Left ventricle myocardium inferior (tissue), 1 donor: ENCODE data around the gene PHLDB1. TPM values are rescaled to one million over a fixed set of nuclear protein-coding genes. Genes with fewer than 3 reads are reported as not detected.

ENCODE experiments used
- DNase-seq: peaks from one replicate; pipeline ENCODE4 v3.0.0-alpha.2; 2020
- H3K27ac ChIP-seq: fragments of 200-600 bp; replicated peaks from 2 replicates; pipeline ENCODE4 v1.8.0; 2021
- H3K27me3 ChIP-seq: fragments of 200-600 bp; 2 replicates; pipeline ENCODE4 v1.8.0; 2021; ENCODE audit warnings: low read depth
- H3K36me3 ChIP-seq: fragments of 200-600 bp; 2 replicates; pipeline ENCODE4 v1.8.0; 2021
- H3K4me1 ChIP-seq: fragments of 200-600 bp; 2 replicates; pipeline ENCODE4 v1.8.0; 2021
- H3K4me3 ChIP-seq: fragments of 200-600 bp; 2 replicates; pipeline ENCODE4 v1.8.0; 2021; ENCODE audit warnings: mild to moderate bottlenecking, moderate library complexity
- H3K9me3 ChIP-seq: fragments of 200-600 bp; replicated peaks from 2 replicates; pipeline ENCODE4 v1.8.0; 2021
- intact Hi-C: fragments of 100-400 bp; cut with micrococcal nuclease; formaldehyde crosslinking; loops from one replicate; pipeline ENCODE4 v1.11.0; 2022
- total RNA-seq: library from RNA; stranded (reverse); fragmentation: NEBNext Ultra II Directional; extraction: Animal tissue kit (Norgen Biotek cat#: 25700); gene quantifications from one replicate; pipeline ENCODE4 v1.2.1, GENCODE V29; 2021
- TF ChIP-seq, protein P1 (sequence below): fragments of 200-600 bp; IDR thresholded peaks from 2 replicates; pipeline ENCODE4 v1.8.0; 2021; ENCODE audit warnings: antibody characterized with exemption, mild to moderate bottlenecking, borderline replicate concordance
- donor health status: DM: no; HTN: yes; CAD: no; lungs with severe emphysema.

The PHLDB1 gene
- total RNA-seq, 1 donor from 2014 or later = 102 TPM

- H3K27ac ChIP-seq = peak overlapping the region; percentile 30
- TF ChIP-seq, protein P1, sequence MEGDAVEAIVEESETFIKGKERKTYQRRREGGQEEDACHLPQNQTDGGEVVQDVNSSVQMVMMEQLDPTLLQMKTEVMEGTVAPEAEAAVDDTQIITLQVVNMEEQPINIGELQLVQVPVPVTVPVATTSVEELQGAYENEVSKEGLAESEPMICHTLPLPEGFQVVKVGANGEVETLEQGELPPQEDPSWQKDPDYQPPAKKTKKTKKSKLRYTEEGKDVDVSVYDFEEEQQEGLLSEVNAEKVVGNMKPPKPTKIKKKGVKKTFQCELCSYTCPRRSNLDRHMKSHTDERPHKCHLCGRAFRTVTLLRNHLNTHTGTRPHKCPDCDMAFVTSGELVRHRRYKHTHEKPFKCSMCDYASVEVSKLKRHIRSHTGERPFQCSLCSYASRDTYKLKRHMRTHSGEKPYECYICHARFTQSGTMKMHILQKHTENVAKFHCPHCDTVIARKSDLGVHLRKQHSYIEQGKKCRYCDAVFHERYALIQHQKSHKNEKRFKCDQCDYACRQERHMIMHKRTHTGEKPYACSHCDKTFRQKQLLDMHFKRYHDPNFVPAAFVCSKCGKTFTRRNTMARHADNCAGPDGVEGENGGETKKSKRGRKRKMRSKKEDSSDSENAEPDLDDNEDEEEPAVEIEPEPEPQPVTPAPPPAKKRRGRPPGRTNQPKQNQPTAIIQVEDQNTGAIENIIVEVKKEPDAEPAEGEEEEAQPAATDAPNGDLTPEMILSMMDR = no peak
- H3K4me3 ChIP-seq = no peak overlapping the region
- no peaks in the 10 kb centered on the region for H3K9me3 ChIP-seq
- H3K4me1 ChIP-seq = peaks cover 98% of the 10 kb centered on the region
- intact Hi-C loops = no loop called here
- DNase-seq = no peak
- no peaks in the 10 kb centered on the region for H3K27me3 ChIP-seq
- H3K36me3 ChIP-seq = peaks cover 63% of the 10 kb centered on the region
These were observed 17.7 kb downstream of the PHLDB1 start for GRCh38 chr11:118625036-118625690.

- no peaks in the 10 kb centered on the region for H3K27me3 ChIP-seq
- intact Hi-C loops = no loop called here
- H3K36me3 ChIP-seq = peaks cover 71% of the 10 kb centered on the region
- H3K27ac ChIP-seq = peak overlapping the region; percentile 30
- no peaks in the 10 kb centered on the region for H3K9me3 ChIP-seq
- H3K4me1 ChIP-seq = peaks cover 98% of the 10 kb centered on the region
- H3K4me3 ChIP-seq = no peak overlapping the region
- DNase-seq = no peak
- TF ChIP-seq, protein P1 = no peak
These were observed 18.6 kb downstream of the PHLDB1 start for GRCh38 chr11:118625976-118626375.

- peaks cover 87% of the 10 kb centered on the region for H3K36me3 ChIP-seq
- H3K9me3 ChIP-seq = no peaks in the 10 kb centered on the region
- DNase-seq = no peak
- TF ChIP-seq, protein P1 = no peak
- H3K27me3 ChIP-seq = no peaks in the 10 kb centered on the region
- intact Hi-C loops = no loop called here
- H3K4me3 ChIP-seq = no peak overlapping the region
- H3K4me1 ChIP-seq = peaks cover 98% of the 10 kb centered on the region
- peak overlapping the region; percentile 79 for H3K27ac ChIP-seq
These were observed 20.2 kb downstream of the PHLDB1 start for GRCh38 chr11:118627566-118627965.

GRCh38 chr11:118628031-118628430, 20.6 kb downstream of the PHLDB1 start:
- H3K9me3 ChIP-seq = no peaks in the 10 kb centered on the region
- intact Hi-C loops = no loop called here
- H3K27ac ChIP-seq = peak overlapping the region; percentile 79
- peaks cover 91% of the 10 kb centered on the region for H3K36me3 ChIP-seq
- peaks cover 98% of the 10 kb centered on the region for H3K4me1 ChIP-seq
- no peak overlapping the region for H3K4me3 ChIP-seq
- TF ChIP-seq, protein P1 = no peak
- no peak for DNase-seq
- no peaks in the 10 kb centered on the region for H3K27me3 ChIP-seq

- DNase-seq = peak; percentile 68
- no peaks in the 10 kb centered on the region for H3K27me3 ChIP-seq
- H3K27ac ChIP-seq = peak overlapping the region; percentile 79
- no peaks in the 10 kb centered on the region for H3K9me3 ChIP-seq
- no peak overlapping the region for H3K4me3 ChIP-seq
- intact Hi-C loops = no loop called here
- H3K36me3 ChIP-seq = peaks cover 96% of the 10 kb centered on the region
- TF ChIP-seq, protein P1 = no peak
- H3K4me1 ChIP-seq = peaks cover 98% of the 10 kb centered on the region
These were observed 21.0 kb downstream of the PHLDB1 start for GRCh38 chr11:118628432-118628831.
